HEK293T (cell line): ENCODE measurements around the gene DYRK2.

ENCODE experiments used
- CTCF ChIA-PET: fragments of 350-600 bp; formaldehyde crosslinking; extraction: SDS; loops from one replicate; lab custom pipeline; 2021; ENCODE audit warnings: antibody characterized with exemption, inconsistent platforms; lab: Yijun Ruan, JAX
- POLR2A ChIA-PET: fragments of 350-600 bp; formaldehyde crosslinking; extraction: SDS; loops from one replicate; lab custom pipeline; 2020; ENCODE audit warnings: antibody characterized with exemption, inconsistent platforms; lab: Yijun Ruan, JAX
- DNase-seq: peaks from one replicate; pipeline ENCODE4 v3.0.0; 2012; ENCODE audit warnings: mixed read lengths; ENCODE audit errors: extremely low spot score
- ARNT ChIP-seq: fragments of 450-650 bp; IDR thresholded peaks from 2 replicates; pipeline ENCODE4 v1.6.1; 2017; ENCODE audit warnings: mild to moderate bottlenecking
- BHLHE40 ChIP-seq: fragments of 450-650 bp; IDR thresholded peaks from 2 replicates; pipeline ENCODE4 v1.6.1; 2016; ENCODE audit warnings: mild to moderate bottlenecking, moderate library complexity, borderline replicate concordance
- CTBP1 ChIP-seq: fragments of 450-650 bp; IDR thresholded peaks from 2 replicates; pipeline ENCODE4 v1.6.1; 2016; ENCODE audit warnings: borderline replicate concordance
- ELF4 ChIP-seq: fragments of 450-650 bp; IDR thresholded peaks from 2 replicates; pipeline ENCODE4 v1.6.1; 2017; ENCODE audit warnings: antibody characterized with exemption
- FOXA1 ChIP-seq: fragments of 450-650 bp; IDR thresholded peaks from 2 replicates; pipeline ENCODE4 v1.6.1; 2016; ENCODE audit warnings: mild to moderate bottlenecking
- FOXK2 ChIP-seq: fragments of 450-650 bp; IDR thresholded peaks from 2 replicates; pipeline ENCODE4 v1.6.1; 2016; ENCODE audit warnings: mild to moderate bottlenecking
- FOXM1 ChIP-seq: fragments of 450-650 bp; IDR thresholded peaks from 2 replicates; pipeline ENCODE4 v1.6.1; 2017; ENCODE audit warnings: mild to moderate bottlenecking, borderline replicate concordance
- HDGF ChIP-seq: fragments of 450-650 bp; IDR thresholded peaks from 2 replicates; pipeline ENCODE4 v1.6.1; 2017; ENCODE audit warnings: antibody characterized with exemption, borderline replicate concordance
- L3MBTL2 ChIP-seq: fragments of 450-650 bp; conservative IDR thresholded peaks from 2 replicates; pipeline ENCODE4 v1.6.1; 2016; ENCODE audit warnings: mild to moderate bottlenecking
- LEF1 ChIP-seq: fragments of 450-650 bp; IDR thresholded peaks from 2 replicates; pipeline ENCODE4 v1.6.1; 2017; ENCODE audit warnings: mild to moderate bottlenecking, borderline replicate concordance
- NFRKB ChIP-seq: fragments of 450-650 bp; IDR thresholded peaks from 2 replicates; pipeline ENCODE4 v1.6.1; 2016; ENCODE audit warnings: mild to moderate bottlenecking, moderate library complexity
- PKNOX1 ChIP-seq: fragments of 450-650 bp; IDR thresholded peaks from 2 replicates; pipeline ENCODE4 v1.6.1; 2016
- SP1 ChIP-seq: fragments of 450-650 bp; IDR thresholded peaks from 2 replicates; pipeline ENCODE4 v1.6.1; 2017
- SUZ12 ChIP-seq: fragments of 450-650 bp; IDR thresholded peaks from 2 replicates; pipeline ENCODE4 v1.6.1; 2016; ENCODE audit warnings: mild to moderate bottlenecking
- TARDBP ChIP-seq: fragments of 450-650 bp; IDR thresholded peaks from 2 replicates; pipeline ENCODE4 v1.6.1; 2016
- ZNF384 ChIP-seq: fragments of 450-650 bp; IDR thresholded peaks from 2 replicates; pipeline ENCODE4 v1.6.1; 2016

The DYRK2 gene

DNA sequence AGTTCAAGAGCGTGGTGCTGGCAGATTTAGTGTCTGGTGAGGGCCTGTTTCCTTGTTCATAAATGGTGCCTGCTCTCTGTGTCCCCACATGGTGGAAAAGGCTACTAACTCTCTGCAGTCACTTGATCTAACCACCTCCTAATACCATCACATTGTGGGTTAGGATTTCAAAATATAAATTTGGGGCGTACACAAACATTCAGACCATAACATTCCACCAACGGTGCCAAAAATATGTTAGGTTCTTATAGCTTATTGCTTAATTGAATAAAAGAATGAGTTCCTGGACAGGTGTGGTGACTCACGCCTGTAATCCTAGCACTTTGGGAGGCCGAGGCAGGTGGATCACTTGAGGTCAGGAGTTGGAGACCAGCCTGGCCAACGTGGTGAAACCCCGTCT is 3.4 kb upstream of the DYRK2 start:
- CTCF ChIA-PET = no interaction called here
- POLR2A ChIA-PET = no interaction called here
- DNase-seq = no peak
- TF ChIP-seq ARNT (no peak), TARDBP (no peak), SUZ12 (no peak), ELF4 (no peak), ZNF384 (no peak)

DNA sequence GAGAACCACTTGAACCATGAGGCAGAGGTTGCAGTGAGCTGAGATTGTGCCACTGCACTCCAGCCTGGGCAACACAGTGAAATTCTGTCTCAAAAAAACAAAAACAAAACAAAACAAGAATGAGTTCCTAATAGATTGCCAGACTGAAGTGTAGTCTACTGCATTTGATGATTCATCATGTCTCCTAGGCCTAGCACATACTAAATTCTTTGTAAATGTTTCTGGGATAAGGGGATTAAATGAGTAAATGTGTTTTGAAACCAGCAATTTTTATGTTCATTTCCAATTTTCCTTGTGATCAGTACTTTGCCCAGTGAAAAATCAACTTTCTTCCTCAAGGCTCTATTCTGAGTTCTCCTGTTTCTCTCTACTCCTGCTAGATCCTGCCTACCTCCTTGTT is 2.9 kb upstream of the DYRK2 start:
- CTCF ChIA-PET = no interaction called here
- no peak for DNase-seq
- TF ChIP-seq FOXK2 = no peak
- TF ChIP-seq FOXM1 = no peak
- TF ChIP-seq SP1 = no peak
- no peak for TF ChIP-seq HDGF
- no peak for TF ChIP-seq CTBP1
- no peak for TF ChIP-seq NFRKB
- no peak for TF ChIP-seq BHLHE40
- POLR2A ChIA-PET = no interaction called here

DNA sequence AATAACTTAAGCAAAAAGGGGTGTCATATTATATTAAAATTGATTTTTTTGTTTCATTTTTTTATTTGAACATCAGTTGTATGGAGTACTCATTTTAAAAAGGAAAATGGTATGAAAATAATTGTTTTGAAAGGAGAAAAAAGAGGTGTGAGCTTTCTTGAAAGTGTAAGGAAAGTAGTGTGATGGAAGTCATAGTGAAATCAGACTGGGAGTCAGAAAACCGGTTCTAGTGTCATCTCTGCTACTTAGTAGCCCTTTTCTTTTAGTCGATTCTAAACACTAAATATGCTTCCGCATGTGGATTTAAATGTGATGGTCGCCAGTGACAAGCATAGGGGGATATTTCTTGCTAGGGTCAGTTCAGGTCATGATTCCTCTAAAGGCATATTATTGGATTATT is 1.8 kb upstream of the DYRK2 start:
- CTCF ChIA-PET = no interaction called here
- DNase-seq = no peak
- POLR2A ChIA-PET = no interaction called here
- no peak for TF ChIP-seq SP1
- no peak for TF ChIP-seq SUZ12
- TF ChIP-seq FOXA1 = no peak
- no peak for TF ChIP-seq LEF1
- TF ChIP-seq HDGF = no peak
- no peak for TF ChIP-seq PKNOX1
- no peak for TF ChIP-seq FOXK2
- no peak for TF ChIP-seq NFRKB
- TF ChIP-seq TARDBP = no peak
- TF ChIP-seq BHLHE40 = no peak
- no peak for TF ChIP-seq ARNT
- no peak for TF ChIP-seq CTBP1
- no peak for TF ChIP-seq FOXM1
- TF ChIP-seq ZNF384 = no peak

GRCh38 chr12:67647181-67647798 is 1.3 kb upstream of the DYRK2 start:
- ChIA-PET CTCF (interaction anchor here (1.3 kb wide), 1 partner anchor 18 kb away, joined by 3 read pairs; no protein-coding TSS in a partner anchor), POLR2A (no interaction called here)
- TF ChIP-seq TARDBP (0 out of 2 replicates have a peak, but pooled peaks have one; percentile 24), HDGF (no peak)
- peak; percentile 23 for DNase-seq

GRCh38 chr12:67647799-67648520 is 585 bp upstream of the DYRK2 start:
- TF ChIP-seq L3MBTL2 = peak; percentile 88
- TF ChIP-seq ARNT = no peak
- ChIA-PET CTCF (interaction anchor here (1.3 kb wide), 1 partner anchor 17 kb away, joined by 3 read pairs; no protein-coding TSS in a partner anchor), POLR2A (interaction anchor here (0.6 to 1.0 kb wide), 5 partner anchors 8 to 379 kb away, joined by 3 read pairs; partner anchors contain the start of gene CAND1)
- peak; percentile 78 for DNase-seq

GRCh38 chr12:67649261-67649569 is 670 bp downstream of the DYRK2 start:
- ChIA-PET CTCF (no interaction called here), POLR2A (interaction anchor here (1.0 kb wide), 2 partner anchors 11 to 291 kb away, joined by 3 read pairs; no protein-coding TSS in a partner anchor)
- DNase-seq = peak; percentile 33
- TF ChIP-seq SP1 = no peak

GRCh38 chr12:67649570-67650387 is 1.2 kb downstream of the DYRK2 start:
- TF ChIP-seq LEF1 (no peak), TARDBP (no peak), FOXK2 (no peak)
- ChIA-PET POLR2A (no interaction called here), CTCF (no interaction called here)
- peak; percentile 31 for DNase-seq

- POLR2A ChIA-PET = no interaction called here
- no peak for TF ChIP-seq FOXM1
- CTCF ChIA-PET = no interaction called here
- DNase-seq = peak; percentile 12
Observed at GRCh38 chr12:67650388-67651131, 2.0 kb downstream of the DYRK2 start.
